H9 (cell line): Measurements from ENCODE around the gene PRR7. TPM values are rescaled to one million over a fixed set of nuclear protein-coding genes. Genes with fewer than 3 reads are reported as not detected.

ENCODE experiments used
- DNase-seq: peaks from one replicate; pipeline ENCODE4 v3.0.0-alpha.2; 2017
- H2AFZ ChIP-seq: one replicate; pipeline ENCODE4 v1.6.1; 2013; ENCODE audit warnings: mild to moderate bottlenecking, low read length, control low read depth, moderate library complexity
- H2AK5ac ChIP-seq: 2 replicates; pipeline ENCODE4 v1.6.1; 2013; ENCODE audit warnings: low read length, control low read depth, mixed read lengths; ENCODE audit not compliant: insufficient read length
- H2BK120ac ChIP-seq: one replicate; pipeline ENCODE4 v1.6.1; 2013; ENCODE audit warnings: low read depth, mild to moderate bottlenecking, low read length, control low read depth, inconsistent platforms; ENCODE audit not compliant: poor library complexity, severe bottlenecking
- H2BK12ac ChIP-seq: 2 replicates; pipeline ENCODE4 v1.6.1; 2013; ENCODE audit warnings: low read length, control low read depth, mixed read lengths, low read depth; ENCODE audit not compliant: insufficient read length
- H2BK15ac ChIP-seq: 2 replicates; pipeline ENCODE4 v1.6.1; 2013; ENCODE audit warnings: low read depth, low read length, control low read depth
- H2BK20ac ChIP-seq: one replicate; pipeline ENCODE4 v1.6.1; 2013; ENCODE audit warnings: low read depth, mild to moderate bottlenecking, low read length, control low read depth, inconsistent platforms; ENCODE audit not compliant: poor library complexity, severe bottlenecking
- H2BK5ac ChIP-seq: 2 replicates; pipeline ENCODE4 v1.6.1; 2013; ENCODE audit warnings: low read length, control low read depth, mixed read lengths; ENCODE audit not compliant: insufficient read length
- H3K14ac ChIP-seq: 2 replicates; pipeline ENCODE4 v1.6.1; 2013; ENCODE audit warnings: low read length, control low read depth; ENCODE audit not compliant: insufficient read depth
- H3K18ac ChIP-seq: 2 replicates; pipeline ENCODE4 v1.6.1; 2013; ENCODE audit warnings: low read depth, mild to moderate bottlenecking, mixed read lengths, low read length, control low read depth; ENCODE audit not compliant: insufficient read length
- H3K23ac ChIP-seq: 2 replicates; pipeline ENCODE4 v1.6.1; 2013; ENCODE audit warnings: low read length, control low read depth, mixed read lengths, low read depth; ENCODE audit not compliant: insufficient read length
- H3K23me2 ChIP-seq: 2 replicates; pipeline ENCODE4 v1.6.1; 2013; ENCODE audit warnings: low read depth, mild to moderate bottlenecking, mixed read lengths, low read length, control low read depth; ENCODE audit not compliant: insufficient read length, poor library complexity, severe bottlenecking
- H3K27ac ChIP-seq: 2 replicates; pipeline ENCODE4 v1.5.1; 2013; ENCODE audit warnings: low read length, control low read depth, mixed read lengths, low read depth; ENCODE audit not compliant: insufficient read length
- H3K27me3 ChIP-seq: 2 replicates; pipeline ENCODE4 v1.6.1; 2013; ENCODE audit warnings: low read length, control low read depth, inconsistent platforms; ENCODE audit not compliant: insufficient read depth
- H3K4ac ChIP-seq: 2 replicates; pipeline ENCODE4 v1.6.1; 2013; ENCODE audit warnings: low read depth, mild to moderate bottlenecking, control low read depth, inconsistent platforms, low read length, moderate library complexity
- H3K4me1 ChIP-seq: 2 replicates; pipeline ENCODE4 v1.6.1; 2013; ENCODE audit warnings: low read length, control low read depth, inconsistent platforms; ENCODE audit not compliant: insufficient read depth
- H3K4me2 ChIP-seq: 2 replicates; pipeline ENCODE4 v1.6.1; 2013; ENCODE audit warnings: low read length, control low read depth, mixed read lengths; ENCODE audit not compliant: insufficient read length, insufficient read depth
- H3K56ac ChIP-seq: 2 replicates; pipeline ENCODE4 v1.6.1; 2013; ENCODE audit warnings: low read depth, mild to moderate bottlenecking, mixed read lengths, low read length, control low read depth; ENCODE audit not compliant: insufficient read length
- H3K79me1 ChIP-seq: 2 replicates; pipeline ENCODE4 v1.6.1; 2013; ENCODE audit warnings: low read depth, mild to moderate bottlenecking, moderate library complexity, low read length, control low read depth, inconsistent platforms; ENCODE audit not compliant: insufficient read depth, poor library complexity, severe bottlenecking
- H3K79me2 ChIP-seq: 2 replicates; pipeline ENCODE4 v1.6.1; 2013; ENCODE audit warnings: low read length, control low read depth, inconsistent platforms; ENCODE audit not compliant: insufficient read depth
- H3K9ac ChIP-seq: 2 replicates; pipeline ENCODE4 v1.6.1; 2013; ENCODE audit warnings: low read length, control low read depth, mixed read lengths; ENCODE audit not compliant: insufficient read length; ENCODE audit errors: extremely low read depth
- H3K9me3 ChIP-seq: one replicate; pipeline ENCODE4 v1.6.1; 2013; ENCODE audit warnings: low read depth, low read length, inconsistent platforms; ENCODE audit not compliant: control insufficient read depth
- H3T11ph ChIP-seq: one replicate; pipeline ENCODE4 v1.6.1; 2013; ENCODE audit warnings: mild to moderate bottlenecking, low read length, control low read depth, inconsistent platforms
- H4K20me1 ChIP-seq: one replicate; pipeline ENCODE4 v1.6.1; 2013; ENCODE audit not compliant: control insufficient read depth, insufficient read length, insufficient read depth
- H4K5ac ChIP-seq: 2 replicates; pipeline ENCODE4 v1.6.1; 2013; ENCODE audit warnings: low read depth, mild to moderate bottlenecking, mixed read lengths, low read length, control low read depth; ENCODE audit not compliant: insufficient read length
- H4K8ac ChIP-seq: replicated peaks from 2 replicates; pipeline ENCODE4 v1.6.1; 2013; ENCODE audit warnings: low read length, control low read depth, mixed read lengths, low read depth; ENCODE audit not compliant: insufficient read length
- H4K91ac ChIP-seq: 2 replicates; pipeline ENCODE4 v1.6.1; 2013; ENCODE audit warnings: low read depth, mild to moderate bottlenecking, moderate library complexity, mixed read lengths, low read length, control low read depth; ENCODE audit not compliant: insufficient read length
- H3K27ac Mint-ChIP-seq, 3 experiments: 2 replicates in 2 of 3; 3 replicates in 1 of 3; pipeline ENCODE4 v1.8.0; 2020 to 2021; ENCODE audit warnings: mixed read lengths in 3 of 3, mild to moderate bottlenecking in 1 of 3, moderate library complexity in 1 of 3
- H3K27me3 Mint-ChIP-seq: 2 replicates; pipeline ENCODE4 v1.8.0; 2021; ENCODE audit warnings: low read depth, mild to moderate bottlenecking, moderate library complexity, mixed read lengths
- H3K36me3 Mint-ChIP-seq, 3 experiments: 2 replicates in 2 of 3; 3 replicates in 1 of 3; pipeline ENCODE4 v1.8.0; 2020 to 2021; ENCODE audit warnings: low read depth in 3 of 3, mixed read lengths in 3 of 3; ENCODE audit not compliant: insufficient read depth in 1 of 3
- H3K4me1 Mint-ChIP-seq, 2 experiments: 2 replicates each; pipeline ENCODE4 v1.8.0; 2020; ENCODE audit warnings: mixed read lengths in 2 of 2
- H3K4me3 Mint-ChIP-seq, 2 experiments: 2 replicates in 1 of 2; 3 replicates in 1 of 2; pipeline ENCODE4 v1.8.0; 2020 to 2021; ENCODE audit warnings: mild to moderate bottlenecking in 2 of 2, mixed read lengths in 2 of 2, moderate library complexity in 1 of 2
- H3K9me3 Mint-ChIP-seq, 2 experiments: 2 replicates in 1 of 2; 3 replicates in 1 of 2; pipeline ENCODE4 v1.8.0; 2020; ENCODE audit warnings: mild to moderate bottlenecking in 2 of 2, mixed read lengths in 2 of 2, moderate library complexity in 1 of 2
- CTCF ChIP-seq: fragments of 200-600 bp; sonication (generic); conservative IDR thresholded peaks from 3 replicates; pipeline ENCODE4 v1.8.0; 2021; ENCODE audit warnings: antibody characterized with exemption, mild to moderate bottlenecking
- WGBS: extraction: QIAGEN DNeasy Blood & Tissue Kit; methylation state at CpG from one replicate; pipeline ENCODE4 v1.1.7; 2013; ENCODE audit warnings: missing lambda C conversion rate, low lambda C conversion rate, mixed read lengths; ENCODE audit not compliant: insufficient read length; ENCODE audit errors: extremely low coverage; 5-methylcytosine and 5-hydroxymethylcytosine counted together
- total RNA-seq: library from RNA; stranded (reverse); gene quantifications from 2 replicates; pipeline ENCODE4 v1.2.1, GENCODE V29; 2021

PRR7 gene
- total RNA-seq, 1 experiment from 2014 or later, result 9.6 TPM

GRCh38 chr5:177475563-177476427, 29.2 kb downstream of the PRR7 start:
- no peak overlapping the region for H3T11ph ChIP-seq

More at GRCh38 chr5:177475563-177476427, 29.2 kb downstream of the PRR7 start:
- Histone ChIP-seq H3K9ac (no peak overlapping the region), H4K20me1 (no peaks in the 10 kb centered on the region), H4K8ac (no peak overlapping the region), H3K4me2 (no peak overlapping the region), H2BK5ac (no peak overlapping the region), H3K23me2 (peaks cover 4% of the 10 kb centered on the region), H3K4me1 (peaks cover 17% of the 10 kb centered on the region; the same call in 1 of the 2 replicates), H2BK15ac (no peak overlapping the region), H3K27ac (no peak overlapping the region), H4K5ac (no peak overlapping the region), H3K79me1 (no peaks in the 10 kb centered on the region), H3K4ac (no peak overlapping the region), H2BK120ac (no peak overlapping the region), H3K14ac (no peak overlapping the region), H2BK20ac (no peak overlapping the region), H3K79me2 (peaks cover 17% of the 10 kb centered on the region; the same call in 1 of the 2 replicates), H2AFZ (no peak overlapping the region), H3K27me3 (no peaks in the 10 kb centered on the region), H2AK5ac (no peak overlapping the region), H4K91ac (no peak overlapping the region), H3K18ac (no peak overlapping the region), H3K56ac (no peak overlapping the region), H2BK12ac (no peak overlapping the region), H3K23ac (no peak overlapping the region), H3K9me3 (no peaks in the 10 kb centered on the region)
- Mint-ChIP-seq H3K27ac (peak overlapping the region in 2 of 3 experiments; percentile 2 to 22; a peak in 3 of 7 replicates), H3K4me1 (peaks cover 34 to 51% of the 10 kb centered on the region in 2 experiments), H3K4me3 (peak overlapping the region in 1 of 2 experiments; percentile 4; a peak in 1 of 5 replicates), H3K27me3 (no peaks in the 10 kb centered on the region; the same call in 1 of the 2 replicates), H3K36me3 (peaks cover 14 to 28% (median 27%) of the 10 kb centered on the region in 3 experiments), H3K9me3 (no peaks in the 10 kb centered on the region)
- WGBS, result no CpG with 5 or more reads among the region's 11 CpGs
- DNase-seq, result no peak
- no peak for TF ChIP-seq CTCF
